Epithelial cell of proximal tubule (primary cell): ENCODE data around the gene PAMR1. TPM values are rescaled to one million over a fixed set of nuclear protein-coding genes. Genes with fewer than 3 reads are reported as not detected.

ENCODE experiments used
- DNase-seq: peaks from one replicate; pipeline ENCODE4 v3.0.0-alpha.2; 2011; ENCODE audit warnings: low read depth
- H3K4me3 ChIP-seq: 2 replicates; pipeline ENCODE4 v1.5.1; 2011; ENCODE audit warnings: low read depth, mild to moderate bottlenecking, low read length
- CTCF ChIP-seq: conservative IDR thresholded peaks from 2 replicates; pipeline ENCODE4 v1.5.1; 2012; ENCODE audit warnings: low read depth, mild to moderate bottlenecking, low read length
- total RNA-seq: library from RNA; depleted of rRNA; stranded (reverse); fragments of >200 nt; gene quantifications from 2 replicates; pipeline ENCODE4 v1.2.3, GENCODE V29; 2015

PAMR1 gene
- total RNA-seq, 1 donor from 2014 or later = 0.06 TPM

GRCh38 chr11:35433588-35433987 lies 91.8 kb downstream of the PAMR1 start:
- no peak for DNase-seq
- no peak for TF ChIP-seq CTCF
- no peak overlapping the region for H3K4me3 ChIP-seq

GRCh38 chr11:35432464-35432863 lies 93.0 kb downstream of the PAMR1 start:
- DNase-seq = no peak
- H3K4me3 ChIP-seq = no peak overlapping the region
- TF ChIP-seq CTCF = no peak

- no peak for DNase-seq
- TF ChIP-seq CTCF = no peak
- no peak overlapping the region for H3K4me3 ChIP-seq
These were observed 98.3 kb downstream of the PAMR1 start for GRCh38 chr11:35427071-35427470.

GRCh38 chr11:35426351-35426750 lies 99.1 kb downstream of the PAMR1 start:
- H3K4me3 ChIP-seq = no peak overlapping the region
- DNase-seq = no peak
- TF ChIP-seq CTCF = no peak

GRCh38 chr11:35425603-35426212 lies 99.7 kb downstream of the PAMR1 start:
- DNase-seq = no peak
- no peak overlapping the region for H3K4me3 ChIP-seq

GRCh38 chr11:35424157-35424940 lies 101.1 kb downstream of the PAMR1 start:
- no peak for DNase-seq
- no peak for TF ChIP-seq CTCF
- no peak overlapping the region for H3K4me3 ChIP-seq

More at GRCh38 chr11:35425603-35426212, 99.7 kb downstream of the PAMR1 start:
- TF ChIP-seq CTCF = no peak
